H9 (cell line): ENCODE data around the gene SORCS2. TPM values are rescaled to one million over a fixed set of nuclear protein-coding genes. Genes with fewer than 3 reads are reported as not detected.

Source experiments
- DNase-seq: peaks from one replicate; pipeline ENCODE4 v3.0.0-alpha.2; 2017
- H2AFZ ChIP-seq: one replicate; pipeline ENCODE4 v1.6.1; 2013; ENCODE audit warnings: mild to moderate bottlenecking, low read length, control low read depth, moderate library complexity
- H2AK5ac ChIP-seq: 2 replicates; pipeline ENCODE4 v1.6.1; 2013; ENCODE audit warnings: low read length, control low read depth, mixed read lengths; ENCODE audit not compliant: insufficient read length
- H2BK120ac ChIP-seq: one replicate; pipeline ENCODE4 v1.6.1; 2013; ENCODE audit warnings: low read depth, mild to moderate bottlenecking, low read length, control low read depth, inconsistent platforms; ENCODE audit not compliant: poor library complexity, severe bottlenecking
- H2BK12ac ChIP-seq: 2 replicates; pipeline ENCODE4 v1.6.1; 2013; ENCODE audit warnings: low read length, control low read depth, mixed read lengths, low read depth; ENCODE audit not compliant: insufficient read length
- H2BK15ac ChIP-seq: 2 replicates; pipeline ENCODE4 v1.6.1; 2013; ENCODE audit warnings: low read depth, low read length, control low read depth
- H2BK20ac ChIP-seq: one replicate; pipeline ENCODE4 v1.6.1; 2013; ENCODE audit warnings: low read depth, mild to moderate bottlenecking, low read length, control low read depth, inconsistent platforms; ENCODE audit not compliant: poor library complexity, severe bottlenecking
- H2BK5ac ChIP-seq: 2 replicates; pipeline ENCODE4 v1.6.1; 2013; ENCODE audit warnings: low read length, control low read depth, mixed read lengths; ENCODE audit not compliant: insufficient read length
- H3K14ac ChIP-seq: 2 replicates; pipeline ENCODE4 v1.6.1; 2013; ENCODE audit warnings: low read length, control low read depth; ENCODE audit not compliant: insufficient read depth
- H3K18ac ChIP-seq: 2 replicates; pipeline ENCODE4 v1.6.1; 2013; ENCODE audit warnings: low read depth, mild to moderate bottlenecking, mixed read lengths, low read length, control low read depth; ENCODE audit not compliant: insufficient read length
- H3K23ac ChIP-seq: 2 replicates; pipeline ENCODE4 v1.6.1; 2013; ENCODE audit warnings: low read length, control low read depth, mixed read lengths, low read depth; ENCODE audit not compliant: insufficient read length
- H3K23me2 ChIP-seq: 2 replicates; pipeline ENCODE4 v1.6.1; 2013; ENCODE audit warnings: low read depth, mild to moderate bottlenecking, mixed read lengths, low read length, control low read depth; ENCODE audit not compliant: insufficient read length, poor library complexity, severe bottlenecking
- H3K27ac ChIP-seq: 2 replicates; pipeline ENCODE4 v1.5.1; 2013; ENCODE audit warnings: low read length, control low read depth, mixed read lengths, low read depth; ENCODE audit not compliant: insufficient read length
- H3K27me3 ChIP-seq: 2 replicates; pipeline ENCODE4 v1.6.1; 2013; ENCODE audit warnings: low read length, control low read depth, inconsistent platforms; ENCODE audit not compliant: insufficient read depth
- H3K4ac ChIP-seq: 2 replicates; pipeline ENCODE4 v1.6.1; 2013; ENCODE audit warnings: low read depth, mild to moderate bottlenecking, control low read depth, inconsistent platforms, low read length, moderate library complexity
- H3K4me1 ChIP-seq: 2 replicates; pipeline ENCODE4 v1.6.1; 2013; ENCODE audit warnings: low read length, control low read depth, inconsistent platforms; ENCODE audit not compliant: insufficient read depth
- H3K4me2 ChIP-seq: 2 replicates; pipeline ENCODE4 v1.6.1; 2013; ENCODE audit warnings: low read length, control low read depth, mixed read lengths; ENCODE audit not compliant: insufficient read length, insufficient read depth
- H3K56ac ChIP-seq: 2 replicates; pipeline ENCODE4 v1.6.1; 2013; ENCODE audit warnings: low read depth, mild to moderate bottlenecking, mixed read lengths, low read length, control low read depth; ENCODE audit not compliant: insufficient read length
- H3K79me1 ChIP-seq: 2 replicates; pipeline ENCODE4 v1.6.1; 2013; ENCODE audit warnings: low read depth, mild to moderate bottlenecking, moderate library complexity, low read length, control low read depth, inconsistent platforms; ENCODE audit not compliant: insufficient read depth, poor library complexity, severe bottlenecking
- H3K79me2 ChIP-seq: 2 replicates; pipeline ENCODE4 v1.6.1; 2013; ENCODE audit warnings: low read length, control low read depth, inconsistent platforms; ENCODE audit not compliant: insufficient read depth
- H3K9ac ChIP-seq: 2 replicates; pipeline ENCODE4 v1.6.1; 2013; ENCODE audit warnings: low read length, control low read depth, mixed read lengths; ENCODE audit not compliant: insufficient read length; ENCODE audit errors: extremely low read depth
- H3K9me3 ChIP-seq: one replicate; pipeline ENCODE4 v1.6.1; 2013; ENCODE audit warnings: low read depth, low read length, inconsistent platforms; ENCODE audit not compliant: control insufficient read depth
- H3T11ph ChIP-seq: one replicate; pipeline ENCODE4 v1.6.1; 2013; ENCODE audit warnings: mild to moderate bottlenecking, low read length, control low read depth, inconsistent platforms
- H4K20me1 ChIP-seq: one replicate; pipeline ENCODE4 v1.6.1; 2013; ENCODE audit not compliant: control insufficient read depth, insufficient read length, insufficient read depth
- H4K5ac ChIP-seq: 2 replicates; pipeline ENCODE4 v1.6.1; 2013; ENCODE audit warnings: low read depth, mild to moderate bottlenecking, mixed read lengths, low read length, control low read depth; ENCODE audit not compliant: insufficient read length
- H4K8ac ChIP-seq: replicated peaks from 2 replicates; pipeline ENCODE4 v1.6.1; 2013; ENCODE audit warnings: low read length, control low read depth, mixed read lengths, low read depth; ENCODE audit not compliant: insufficient read length
- H4K91ac ChIP-seq: 2 replicates; pipeline ENCODE4 v1.6.1; 2013; ENCODE audit warnings: low read depth, mild to moderate bottlenecking, moderate library complexity, mixed read lengths, low read length, control low read depth; ENCODE audit not compliant: insufficient read length
- H3K27ac Mint-ChIP-seq, 3 experiments: 2 replicates in 2 of 3; 3 replicates in 1 of 3; pipeline ENCODE4 v1.8.0; 2020 to 2021; ENCODE audit warnings: mixed read lengths in 3 of 3, mild to moderate bottlenecking in 1 of 3, moderate library complexity in 1 of 3
- H3K27me3 Mint-ChIP-seq: 2 replicates; pipeline ENCODE4 v1.8.0; 2021; ENCODE audit warnings: low read depth, mild to moderate bottlenecking, moderate library complexity, mixed read lengths
- H3K36me3 Mint-ChIP-seq, 3 experiments: 2 replicates in 2 of 3; 3 replicates in 1 of 3; pipeline ENCODE4 v1.8.0; 2020 to 2021; ENCODE audit warnings: low read depth in 3 of 3, mixed read lengths in 3 of 3; ENCODE audit not compliant: insufficient read depth in 1 of 3
- H3K4me1 Mint-ChIP-seq, 2 experiments: 2 replicates each; pipeline ENCODE4 v1.8.0; 2020; ENCODE audit warnings: mixed read lengths in 2 of 2
- H3K4me3 Mint-ChIP-seq, 2 experiments: 2 replicates in 1 of 2; 3 replicates in 1 of 2; pipeline ENCODE4 v1.8.0; 2020 to 2021; ENCODE audit warnings: mild to moderate bottlenecking in 2 of 2, mixed read lengths in 2 of 2, moderate library complexity in 1 of 2
- H3K9me3 Mint-ChIP-seq, 2 experiments: 2 replicates in 1 of 2; 3 replicates in 1 of 2; pipeline ENCODE4 v1.8.0; 2020; ENCODE audit warnings: mild to moderate bottlenecking in 2 of 2, mixed read lengths in 2 of 2, moderate library complexity in 1 of 2
- CTCF ChIP-seq: fragments of 200-600 bp; sonication (generic); conservative IDR thresholded peaks from 3 replicates; pipeline ENCODE4 v1.8.0; 2021; ENCODE audit warnings: antibody characterized with exemption, mild to moderate bottlenecking
- WGBS: extraction: QIAGEN DNeasy Blood & Tissue Kit; methylation state at CpG from one replicate; pipeline ENCODE4 v1.1.7; 2013; ENCODE audit warnings: missing lambda C conversion rate, low lambda C conversion rate, mixed read lengths; ENCODE audit not compliant: insufficient read length; ENCODE audit errors: extremely low coverage; 5-methylcytosine and 5-hydroxymethylcytosine counted together
- total RNA-seq: library from RNA; stranded (reverse); gene quantifications from 2 replicates; pipeline ENCODE4 v1.2.1, GENCODE V29; 2021

Gene SORCS2
- total RNA-seq, 1 experiment from 2014 or later = 0.57 TPM

- Mint-ChIP-seq H3K27me3 (peaks cover 21% of the 10 kb centered on the region), H3K4me1 (peaks cover 29% of the 10 kb centered on the region in 2 experiments), H3K9me3 (no peaks in the 10 kb centered on the region), H3K27ac (no peak overlapping the region), H3K4me3 (no peak overlapping the region), H3K36me3 (no peaks in the 10 kb centered on the region)
- Histone ChIP-seq H4K91ac (no peak overlapping the region), H3K4ac (no peak overlapping the region), H4K20me1 (no peaks in the 10 kb centered on the region), H3K18ac (no peak overlapping the region), H2BK20ac (no peak overlapping the region), H3K56ac (no peak overlapping the region), H2BK12ac (no peak overlapping the region), H3K9ac (no peak overlapping the region), H3K79me1 (no peaks in the 10 kb centered on the region), H3K4me1 (peaks cover 2% of the 10 kb centered on the region; the same call in 1 of the 2 replicates), H3K27ac (no peak overlapping the region), H3K14ac (no peak overlapping the region; the same call in 1 of the 2 replicates), H3K9me3 (no peaks in the 10 kb centered on the region), H3K23ac (no peak overlapping the region), H2BK15ac (no peak overlapping the region), H4K5ac (no peak overlapping the region), H3K79me2 (no peaks in the 10 kb centered on the region), H2BK5ac (no peak overlapping the region), H3K27me3 (no peaks in the 10 kb centered on the region), H3K23me2 (no peaks in the 10 kb centered on the region), H2AK5ac (no peak overlapping the region), H2AFZ (no peak overlapping the region), H3K4me2 (no peak overlapping the region), H4K8ac (no peak overlapping the region), H3T11ph (no peak overlapping the region), H2BK120ac (no peak overlapping the region)
- no CpG with 5 or more reads among the region's 23 CpGs for WGBS
- DNase-seq = no peak
- TF ChIP-seq CTCF = no peak; the same call in 2 of the 3 replicates
These were observed 461.4 kb downstream of the SORCS2 start for GRCh38 chr4:7653510-7654369.
